AG04450 (cell line): ENCODE measurements around the gene SPEG. TPM values are rescaled to one million over a fixed set of nuclear protein-coding genes. Genes with fewer than 3 reads are reported as not detected.

Source experiments
- CTCF ChIA-PET: fragments of 300-600, 350-600 bp; formaldehyde crosslinking; extraction: SDS; loops from one replicate; lab custom pipeline; 2022; ENCODE audit warnings: antibody characterized with exemption, inconsistent platforms; lab: Charles Lee
- POLR2A ChIA-PET: fragments of 350-600 bp; formaldehyde crosslinking; extraction: SDS; loops from one replicate; lab custom pipeline; 2021; ENCODE audit warnings: antibody characterized with exemption, inconsistent platforms; lab: Yijun Ruan, JAX
- DNase-seq: peaks from one replicate; pipeline ENCODE4 v3.0.0-alpha.2; 2011; ENCODE audit warnings: low read depth, low spot score
- H3K27ac ChIP-seq: one replicate; pipeline ENCODE4 v1.5.1; 2012; ENCODE audit warnings: low read depth, low read length, control low read depth
- H3K27me3 ChIP-seq: one replicate; pipeline ENCODE4 v1.6.0; 2012; ENCODE audit warnings: low read length; ENCODE audit not compliant: control insufficient read depth, insufficient read depth
- H3K4me3 ChIP-seq: 2 replicates; pipeline ENCODE4 v1.5.1; 2011; ENCODE audit warnings: mild to moderate bottlenecking, low read depth, low read length, control low read depth
- H3K9me3 ChIP-seq: 2 replicates; pipeline ENCODE4 v1.5.1; 2012; ENCODE audit warnings: low read length; ENCODE audit not compliant: control insufficient read depth, insufficient read depth
- polyA plus RNA-seq: library from polyadenylated mRNA; depleted of rRNA; stranded (reverse); fragments of >200 nt; gene quantifications from 2 replicates; pipeline ENCODE4 v1.2.3, GENCODE V29; 2011
- TF ChIP-seq, protein P1 (sequence below): IDR thresholded peaks from 2 replicates; pipeline ENCODE4 v1.5.1; 2011; ENCODE audit warnings: low read depth, low read length, control low read depth, inconsistent platforms

Gene SPEG
- polyA plus RNA-seq, 1 experiment = 28.0 TPM

DNA sequence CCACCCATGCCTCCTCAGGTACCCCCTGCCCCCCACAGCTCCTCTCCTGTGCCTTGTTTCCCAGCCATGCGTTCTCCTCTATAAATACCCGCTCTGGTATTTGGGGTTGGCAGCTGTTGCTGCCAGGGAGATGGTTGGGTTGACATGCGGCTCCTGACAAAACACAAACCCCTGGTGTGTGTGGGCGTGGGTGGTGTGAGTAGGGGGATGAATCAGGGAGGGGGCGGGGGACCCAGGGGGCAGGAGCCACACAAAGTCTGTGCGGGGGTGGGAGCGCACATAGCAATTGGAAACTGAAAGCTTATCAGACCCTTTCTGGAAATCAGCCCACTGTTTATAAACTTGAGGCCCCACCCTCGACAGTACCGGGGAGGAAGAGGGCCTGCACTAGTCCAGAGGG is 17.3 kb upstream of the SPEG start:
- ChIA-PET CTCF (interaction anchor here (0.8 to 2.3 kb wide), 4 partner anchors 15 to 113 kb away, joined by 3 to 6 read pairs (median 4); no protein-coding TSS in a partner anchor), POLR2A (interaction anchor here (0.6 kb wide), 1 partner anchor 30 kb away, joined by 7 read pairs; the partner anchor contains the start of gene DNPEP)
- no peak for DNase-seq
- Histone ChIP-seq H3K27me3 (no peaks in the 10 kb centered on the region), H3K9me3 (peaks cover 8% of the 10 kb centered on the region; the same call in 1 of the 2 replicates), H3K4me3 (no peak overlapping the region), H3K27ac (no peak overlapping the region)
- TF ChIP-seq, protein P1, sequence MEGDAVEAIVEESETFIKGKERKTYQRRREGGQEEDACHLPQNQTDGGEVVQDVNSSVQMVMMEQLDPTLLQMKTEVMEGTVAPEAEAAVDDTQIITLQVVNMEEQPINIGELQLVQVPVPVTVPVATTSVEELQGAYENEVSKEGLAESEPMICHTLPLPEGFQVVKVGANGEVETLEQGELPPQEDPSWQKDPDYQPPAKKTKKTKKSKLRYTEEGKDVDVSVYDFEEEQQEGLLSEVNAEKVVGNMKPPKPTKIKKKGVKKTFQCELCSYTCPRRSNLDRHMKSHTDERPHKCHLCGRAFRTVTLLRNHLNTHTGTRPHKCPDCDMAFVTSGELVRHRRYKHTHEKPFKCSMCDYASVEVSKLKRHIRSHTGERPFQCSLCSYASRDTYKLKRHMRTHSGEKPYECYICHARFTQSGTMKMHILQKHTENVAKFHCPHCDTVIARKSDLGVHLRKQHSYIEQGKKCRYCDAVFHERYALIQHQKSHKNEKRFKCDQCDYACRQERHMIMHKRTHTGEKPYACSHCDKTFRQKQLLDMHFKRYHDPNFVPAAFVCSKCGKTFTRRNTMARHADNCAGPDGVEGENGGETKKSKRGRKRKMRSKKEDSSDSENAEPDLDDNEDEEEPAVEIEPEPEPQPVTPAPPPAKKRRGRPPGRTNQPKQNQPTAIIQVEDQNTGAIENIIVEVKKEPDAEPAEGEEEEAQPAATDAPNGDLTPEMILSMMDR = no peak

- no peak within 1 kb of the TSS for H3K27ac ChIP-seq
- POLR2A ChIA-PET = interaction anchor here (0.6 kb wide), 1 partner anchor 31 kb away, joined by 7 read pairs; the partner anchor contains the start of gene DNPEP
Observed at GRCh38 chr2:219418155-219419011, 16.3 kb upstream of the SPEG start, which contains the start of gene DES. Gene DES, plus strand, starts transcription at chr2:219418377. Its CDS starts 86 bp downstream, at chr2:219418463.

DNA sequence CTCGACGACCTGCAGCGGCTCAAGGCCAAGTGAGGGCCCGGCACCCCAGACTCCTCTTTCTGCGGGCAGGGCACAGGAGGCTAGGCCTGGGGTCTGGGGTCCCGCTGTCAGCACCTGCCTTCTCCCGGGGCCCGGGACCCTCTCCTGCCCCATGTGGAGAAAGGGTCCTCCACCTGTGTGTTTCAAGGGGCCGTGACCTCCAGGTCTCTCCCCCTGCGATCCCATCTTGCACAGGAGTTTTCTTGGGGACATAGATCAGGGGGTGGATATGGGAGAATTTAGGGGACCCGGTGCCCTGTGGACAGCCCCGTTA is 15.7 kb upstream of the SPEG start:
- CTCF ChIA-PET = interaction anchor here (0.9 to 1.2 kb wide), 3 partner anchors 9 to 40 kb away, joined by 3 to 4 read pairs (median 4); no protein-coding TSS in a partner anchor

More at GRCh38 chr2:219418155-219419011, 16.3 kb upstream of the SPEG start, which contains the start of gene DES:
- CTCF ChIA-PET = interaction anchor here (0.9 to 1.1 kb wide), 2 partner anchors 9 to 112 kb away, joined by 3 to 4 read pairs; no protein-coding TSS in a partner anchor
- Histone ChIP-seq H3K4me3 (no peak within 1 kb of the TSS), H3K27me3 (no peaks in the 10 kb centered on the region), H3K9me3 (peaks cover 5% of the 10 kb centered on the region; the same call in 1 of the 2 replicates)
- TF ChIP-seq, protein P1 = no peak
- DNase-seq = no peak

DNA sequence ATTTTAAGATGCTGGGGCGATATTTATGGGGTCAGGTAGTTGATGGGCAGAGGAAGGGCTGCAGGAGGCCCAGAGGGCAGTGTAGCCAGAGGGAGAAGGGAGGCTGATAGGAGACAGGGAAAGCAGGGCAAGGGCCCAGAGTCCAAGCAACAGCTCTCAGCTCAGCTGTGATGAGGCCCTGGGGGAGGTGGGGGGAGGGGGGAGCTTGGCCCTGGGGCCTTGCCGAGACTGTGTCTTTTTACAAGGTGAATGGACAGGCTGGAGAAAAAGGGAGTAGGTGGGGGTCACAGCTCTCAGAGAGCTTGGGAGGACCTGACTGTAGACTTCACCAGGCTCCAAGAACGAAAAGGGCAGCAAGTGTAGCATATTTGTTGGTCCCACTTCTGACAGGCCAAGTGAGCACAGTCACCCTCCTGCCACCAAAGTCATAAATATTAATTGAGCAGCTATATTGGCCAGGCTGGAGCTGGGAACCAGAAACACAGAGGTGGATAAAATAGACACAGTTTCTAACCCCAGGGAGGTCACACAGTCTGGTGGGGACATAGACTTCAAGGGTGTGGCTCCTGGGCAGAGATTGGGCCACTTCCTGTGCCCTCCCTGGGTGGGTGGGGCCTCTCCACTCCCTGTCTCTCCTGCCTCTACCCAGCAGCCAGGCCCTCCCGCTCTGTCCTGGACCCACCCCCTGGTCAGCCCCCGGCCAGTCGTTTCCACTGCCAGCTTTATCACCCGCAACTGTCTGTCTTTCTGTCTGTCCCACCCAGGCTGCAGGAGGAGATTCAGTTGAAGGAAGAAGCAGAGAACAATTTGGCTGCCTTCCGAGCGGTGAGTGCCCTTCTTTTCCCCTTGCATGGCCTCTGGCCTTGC is 15.1 kb upstream of the SPEG start:
- Histone ChIP-seq H3K9me3 (peaks cover 4% of the 10 kb centered on the region; the same call in 1 of the 2 replicates), H3K27ac (no peak overlapping the region), H3K4me3 (no peak overlapping the region), H3K27me3 (no peaks in the 10 kb centered on the region)
- no peak for DNase-seq
- TF ChIP-seq, protein P1 = no peak
- ChIA-PET CTCF (interaction anchor here (0.6 to 1.2 kb wide), 5 partner anchors 8 to 208 kb away, joined by 3 to 4 read pairs (median 3); no protein-coding TSS in a partner anchor), POLR2A (no interaction called here)

More for the DNA sequence above, 15.7 kb upstream of the SPEG start:
- POLR2A ChIA-PET = no interaction called here
- peaks cover 4% of the 10 kb centered on the region; the same call in 1 of the 2 replicates for H3K9me3 ChIP-seq
- no peak overlapping the region for H3K4me3 ChIP-seq
- TF ChIP-seq, protein P1 = no peak
- no peak for DNase-seq
- no peak overlapping the region for H3K27ac ChIP-seq
- no peaks in the 10 kb centered on the region for H3K27me3 ChIP-seq
